Stimulated activated CD4-positive, alpha-beta T cell treated with anti-CD3 and anti-CD28 coated beads, Interleukin-4, amount 100 ng/mL, for 48 hours (primary cell): ENCODE data around the gene RHEB.
"Not testable (repeated sequence)": the region's sequence is repeated elsewhere in the genome, so short reads cannot be mapped to it uniquely, and the experiment has no call there.

Experiments used
- DNase-seq, 2 donors: peaks; one replicate each; pipeline ENCODE4 v3.0.0-alpha.2; 2020; ENCODE audit warnings: low read depth in 2 of 2

RHEB gene, protein sequence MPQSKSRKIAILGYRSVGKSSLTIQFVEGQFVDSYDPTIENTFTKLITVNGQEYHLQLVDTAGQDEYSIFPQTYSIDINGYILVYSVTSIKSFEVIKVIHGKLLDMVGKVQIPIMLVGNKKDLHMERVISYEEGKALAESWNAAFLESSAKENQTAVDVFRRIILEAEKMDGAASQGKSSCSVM

GRCh38 chr7:151519765-151520418, at the start of gene RHEB:
Gene RHEB (minus strand): TSS chr7:151519895. CDS start chr7:151519511, 384 bp downstream.
- peak; percentile 97 to 98 for DNase-seq

- no peak for DNase-seq
Observed at GRCh38 chr7:151566897-151567320, 47.2 kb upstream of the RHEB start.

DNA sequence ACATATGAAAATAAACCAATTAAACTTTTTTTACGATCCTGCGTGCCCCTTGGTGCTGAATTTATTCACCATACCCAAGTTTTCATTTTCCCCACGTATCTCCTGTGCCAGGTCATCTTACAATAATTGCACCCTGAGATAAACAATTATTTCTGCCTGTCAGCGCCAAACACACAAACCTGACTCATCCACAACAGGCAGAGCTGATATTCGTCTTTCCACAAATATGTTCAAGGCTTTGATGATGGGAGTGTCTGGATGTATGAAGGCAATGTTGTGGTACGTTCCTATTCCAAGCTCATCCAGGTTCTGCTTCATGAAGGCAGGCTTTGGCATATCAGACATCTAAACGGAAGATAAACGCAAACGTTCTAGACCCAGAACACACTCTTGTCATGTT, 45.8 kb upstream of the RHEB start:
- DNase-seq, result no peak

DNA sequence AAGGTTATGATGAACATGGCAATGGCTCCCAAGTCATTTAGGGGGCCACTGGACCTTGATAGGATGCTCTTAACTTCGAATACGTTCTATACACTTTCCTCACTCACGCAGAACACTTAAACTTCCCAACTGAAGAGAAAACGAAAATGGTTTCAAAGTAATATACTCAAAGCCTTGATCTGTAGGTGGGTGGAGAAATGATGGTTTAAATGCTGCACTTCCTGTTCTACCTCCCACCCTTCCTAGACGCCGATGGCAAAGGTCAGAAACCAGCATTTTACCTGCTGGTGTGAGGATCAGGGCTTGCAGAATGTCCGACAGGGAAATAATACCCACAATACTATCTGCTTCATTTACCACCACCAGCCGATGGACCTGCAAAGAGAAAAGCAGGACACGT, 40.5 kb upstream of the RHEB start:
- DNase-seq, result no peak

- no peak for DNase-seq
Observed at GRCh38 chr7:151559557-151560183, 40.0 kb upstream of the RHEB start.

DNA sequence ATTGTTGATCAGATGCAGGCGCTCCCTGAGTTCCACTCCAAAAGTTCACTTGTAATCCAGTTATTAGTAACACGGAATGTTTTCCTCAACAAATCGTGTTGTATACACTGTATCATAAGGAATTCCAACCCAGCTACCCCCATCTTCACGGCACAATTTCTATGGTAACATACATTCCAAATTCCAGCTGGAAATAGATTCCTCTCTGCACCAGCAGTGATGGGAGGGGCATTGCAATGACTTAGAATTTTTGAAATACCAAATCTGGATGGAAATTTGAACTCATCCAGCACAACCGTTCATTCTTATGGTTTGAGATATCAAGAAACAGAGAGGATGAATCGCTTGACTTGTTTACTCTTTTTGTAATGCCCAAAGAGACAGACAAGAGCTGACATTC, 38.9 kb upstream of the RHEB start:
- no peak for DNase-seq

DNA sequence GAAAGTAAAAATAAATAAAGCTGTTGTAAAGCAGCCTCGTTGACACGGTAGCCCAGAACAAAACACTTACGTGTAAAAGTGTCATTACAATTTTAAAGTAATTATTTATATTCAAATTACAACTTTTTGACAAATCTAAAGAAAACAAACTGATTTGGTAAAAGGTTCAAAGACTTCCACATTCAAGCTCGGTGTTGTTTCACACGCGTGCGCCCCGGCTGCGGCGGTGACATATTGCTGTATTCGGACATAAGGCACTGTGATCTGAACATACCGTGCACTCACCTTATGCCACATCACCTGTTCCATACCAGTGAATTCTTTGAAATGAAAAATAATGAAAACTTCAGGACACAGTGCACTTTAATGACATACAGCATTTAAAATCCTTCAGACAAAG, 36.9 kb upstream of the RHEB start:
- DNase-seq, result no peak

GRCh38 chr7:151553356-151553755, 33.7 kb upstream of the RHEB start:
- no peak for DNase-seq

DNA sequence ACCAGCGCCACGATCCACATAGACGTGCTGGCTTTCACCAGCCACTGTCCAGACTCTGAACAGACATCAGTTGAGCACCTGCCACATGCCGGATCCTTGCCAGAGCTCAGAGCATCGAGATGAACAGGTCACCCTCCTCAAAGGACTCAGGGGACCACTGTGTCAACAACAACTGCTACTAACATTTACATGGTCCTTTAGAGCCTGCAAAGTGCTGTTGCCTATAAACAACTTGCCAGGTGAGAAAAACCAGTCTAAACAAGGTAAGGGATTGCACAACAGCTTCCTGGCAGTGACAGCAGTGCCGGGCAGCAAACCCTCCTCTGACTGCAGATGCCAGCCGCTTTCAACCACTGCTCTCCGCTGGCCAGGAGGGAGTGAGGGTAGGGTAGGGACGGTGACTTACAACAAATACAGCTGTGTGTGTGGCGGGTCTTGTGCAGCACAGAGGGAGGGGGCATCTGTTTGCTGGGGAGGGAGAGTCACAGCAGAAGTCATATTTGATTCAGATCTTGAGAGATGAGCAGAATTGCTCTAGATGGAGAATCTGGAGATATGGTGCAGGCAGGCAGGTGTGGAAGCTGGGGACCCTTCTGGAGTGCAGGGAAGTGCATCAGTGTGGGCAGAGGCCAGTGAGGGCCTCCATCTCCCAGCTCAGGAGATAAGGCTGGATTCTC, 32.8 kb upstream of the RHEB start:
- no peak for DNase-seq

DNA sequence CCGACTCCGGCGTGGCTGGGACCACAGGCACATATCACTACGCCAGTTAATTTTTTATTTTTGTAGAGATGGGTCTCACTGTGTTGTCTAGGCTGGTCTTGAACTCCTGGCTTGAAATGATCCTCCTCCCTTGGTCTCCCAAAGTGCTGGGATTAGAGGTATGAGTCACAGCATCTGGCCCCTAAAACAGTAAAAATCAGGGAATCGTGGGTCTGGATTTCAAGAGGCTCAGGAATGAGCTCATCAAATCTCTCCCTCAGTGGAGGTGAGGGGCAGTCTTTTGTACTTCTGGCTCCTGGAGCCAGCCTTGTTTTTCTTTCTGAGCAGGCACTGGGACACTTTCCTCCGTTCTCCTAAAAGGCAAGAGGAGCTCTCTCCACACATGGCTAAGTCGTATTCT, 32.1 kb upstream of the RHEB start:
- no peak for DNase-seq

GRCh38 chr7:151550656-151551286, 31.1 kb upstream of the RHEB start:
- no peak for DNase-seq

GRCh38 chr7:151549644-151550043, 29.9 kb upstream of the RHEB start:
- no peak for DNase-seq

- no peak for DNase-seq
Observed at GRCh38 chr7:151549083-151549482, 29.4 kb upstream of the RHEB start.

DNA sequence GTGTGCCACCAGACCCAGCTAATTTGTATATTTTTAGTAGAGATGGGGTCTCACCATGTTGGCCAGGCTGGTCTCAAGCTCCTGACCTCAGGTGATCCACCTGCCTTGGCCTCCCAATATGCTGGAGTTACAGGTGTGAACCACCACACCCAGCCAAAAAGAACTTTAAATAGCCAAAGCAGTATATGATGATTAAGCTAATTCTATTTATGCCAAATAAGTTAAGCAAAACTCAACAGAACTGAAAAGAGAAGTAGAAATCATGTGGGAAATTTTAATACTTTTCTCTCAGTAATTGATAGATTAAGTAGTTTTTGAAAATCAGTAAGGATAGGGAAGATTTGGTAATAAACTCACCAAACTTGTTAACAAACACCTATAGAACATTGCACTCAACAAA, 24.5 kb upstream of the RHEB start:
- no peak for DNase-seq

DNA sequence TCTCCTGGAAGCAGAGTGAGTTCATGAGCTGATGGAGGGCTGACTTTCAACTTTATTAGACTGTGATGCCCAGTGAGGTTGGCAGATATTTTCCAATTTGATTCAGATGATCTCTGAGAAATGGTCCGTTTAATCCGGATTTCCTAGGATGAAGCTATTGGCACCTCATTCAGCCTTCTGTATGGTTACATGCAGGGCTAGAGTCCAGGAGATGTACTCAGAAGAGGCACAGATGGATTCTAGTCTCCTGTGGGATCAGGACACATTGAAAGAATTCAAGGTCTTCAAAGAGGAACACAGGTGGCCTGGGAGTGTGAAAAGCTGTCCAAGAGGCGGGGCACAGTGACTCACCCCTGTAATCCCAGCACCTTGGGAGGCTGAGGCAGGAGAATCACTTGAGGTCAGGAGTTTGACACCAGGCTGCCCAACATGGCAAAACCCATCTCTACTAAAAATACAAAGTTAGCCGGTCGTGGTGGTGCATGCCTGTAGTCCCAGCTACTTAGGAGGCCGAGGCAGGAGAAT, 23.0 kb upstream of the RHEB start:
- no peak for DNase-seq

GRCh38 chr7:151541709-151542499, 22.2 kb upstream of the RHEB start:
- no peak for DNase-seq

DNA sequence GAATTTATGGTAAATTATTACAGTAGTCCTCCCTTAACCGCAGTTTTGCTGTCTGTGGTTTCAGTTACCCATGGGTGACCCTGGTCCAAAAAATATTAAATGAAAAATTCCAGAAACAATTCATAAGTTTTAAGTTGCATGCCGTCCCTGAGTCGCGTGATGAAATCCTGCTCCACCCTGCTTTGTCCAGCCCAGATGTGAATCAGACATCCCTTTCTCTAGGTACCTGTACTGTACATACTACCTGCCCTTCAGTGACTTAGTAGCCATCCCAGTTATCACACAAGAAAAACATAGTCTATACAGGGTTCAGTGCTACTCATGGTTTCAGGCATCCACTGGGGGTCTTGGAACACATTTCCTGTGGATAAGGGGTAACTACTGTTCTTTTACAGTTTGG, 20.5 kb upstream of the RHEB start:
- no peak for DNase-seq

- no peak for DNase-seq
Observed at GRCh38 chr7:151539088-151539671, 19.5 kb upstream of the RHEB start.

DNA sequence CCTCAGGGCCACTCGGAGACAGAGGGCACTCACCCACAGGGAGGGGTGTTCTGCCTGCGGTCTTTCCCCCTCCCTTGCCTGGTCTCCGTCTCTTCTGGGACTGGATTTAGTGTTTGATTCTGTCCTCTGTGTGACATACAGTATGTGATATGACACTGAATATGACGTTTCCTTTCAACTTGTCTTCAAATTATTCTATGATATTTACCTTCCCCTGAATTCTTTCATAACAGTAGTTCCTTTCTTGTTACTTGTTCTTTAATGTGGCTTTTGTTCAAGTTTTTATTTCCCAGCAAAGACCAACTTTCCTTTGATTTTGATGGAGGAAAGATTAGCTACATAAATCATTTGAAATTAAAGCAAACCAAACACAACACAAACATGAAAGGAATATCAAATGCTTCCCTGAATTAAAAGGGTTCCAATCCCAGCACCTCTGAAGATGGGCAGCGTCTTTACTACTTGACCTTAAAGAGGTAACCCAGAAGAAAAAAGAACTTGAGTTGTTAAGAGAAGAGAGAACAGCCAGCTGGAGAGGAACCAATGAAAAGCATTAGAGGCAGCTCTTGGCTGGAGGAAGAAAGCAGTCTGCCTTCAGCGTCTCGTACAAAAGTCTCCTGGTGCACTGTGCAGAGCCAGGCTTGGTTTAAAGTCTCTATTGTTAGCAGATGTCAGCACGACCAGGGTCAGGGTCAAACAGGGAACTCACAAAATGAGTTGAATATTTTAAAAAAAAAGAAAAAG, 18.3 kb upstream of the RHEB start:
- DNase-seq, result no peak

DNA sequence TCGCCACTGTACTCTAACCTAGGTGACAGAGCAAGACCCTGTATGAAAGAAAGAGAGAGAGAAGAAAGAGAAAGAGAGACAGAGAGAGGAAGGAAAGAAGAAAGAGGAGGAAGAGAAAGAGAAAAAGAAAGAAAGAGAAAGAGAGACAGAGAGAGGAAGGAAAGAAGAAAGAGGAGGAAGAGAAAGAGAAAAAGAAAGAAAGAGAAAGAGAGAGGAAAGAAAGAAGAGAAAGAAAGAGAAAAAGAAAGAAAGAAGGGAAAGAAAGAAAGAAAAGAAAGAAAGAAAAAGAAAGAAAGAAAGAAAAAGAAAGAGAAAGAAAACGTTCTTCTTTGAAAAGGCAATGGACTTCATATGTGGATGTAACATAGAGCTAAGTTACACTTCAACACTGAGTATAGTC, 16.5 kb upstream of the RHEB start:
- not testable (repeated sequence) for DNase-seq
